Ishikawa (cell line): ENCODE data around the gene MAP7D1.

Experiments
- RAD21 ChIP-seq: IDR thresholded peaks from 2 replicates; pipeline ENCODE4 v1.6.1; 2012; ENCODE audit warnings: low read depth
- TF ChIP-seq, protein P1 (sequence below): IDR thresholded peaks from 2 replicates; pipeline ENCODE4 v1.6.1; 2012; ENCODE audit warnings: low read depth, mild to moderate bottlenecking

DNA sequence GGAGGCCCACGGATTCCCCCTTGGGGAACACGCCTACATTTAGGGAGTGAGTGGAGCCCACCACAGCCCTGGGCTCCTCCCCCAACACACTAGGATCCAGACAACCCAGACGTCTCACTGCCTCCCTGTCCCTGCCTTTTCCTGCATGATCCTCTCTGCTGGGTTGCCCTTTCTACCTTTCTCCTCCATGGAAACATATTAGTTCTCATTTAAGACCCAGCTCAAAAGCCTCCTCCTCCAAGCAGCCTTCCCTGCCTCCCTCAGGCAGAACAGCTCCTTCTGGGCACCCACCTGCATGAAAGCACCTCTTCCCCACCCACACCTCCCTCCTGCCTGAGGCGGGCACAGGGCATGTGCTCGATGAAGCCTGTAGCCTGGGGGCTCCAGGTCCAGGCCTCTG, 41.6 kb upstream of the MAP7D1 start:
- no peak for TF ChIP-seq RAD21
- TF ChIP-seq, protein P1, sequence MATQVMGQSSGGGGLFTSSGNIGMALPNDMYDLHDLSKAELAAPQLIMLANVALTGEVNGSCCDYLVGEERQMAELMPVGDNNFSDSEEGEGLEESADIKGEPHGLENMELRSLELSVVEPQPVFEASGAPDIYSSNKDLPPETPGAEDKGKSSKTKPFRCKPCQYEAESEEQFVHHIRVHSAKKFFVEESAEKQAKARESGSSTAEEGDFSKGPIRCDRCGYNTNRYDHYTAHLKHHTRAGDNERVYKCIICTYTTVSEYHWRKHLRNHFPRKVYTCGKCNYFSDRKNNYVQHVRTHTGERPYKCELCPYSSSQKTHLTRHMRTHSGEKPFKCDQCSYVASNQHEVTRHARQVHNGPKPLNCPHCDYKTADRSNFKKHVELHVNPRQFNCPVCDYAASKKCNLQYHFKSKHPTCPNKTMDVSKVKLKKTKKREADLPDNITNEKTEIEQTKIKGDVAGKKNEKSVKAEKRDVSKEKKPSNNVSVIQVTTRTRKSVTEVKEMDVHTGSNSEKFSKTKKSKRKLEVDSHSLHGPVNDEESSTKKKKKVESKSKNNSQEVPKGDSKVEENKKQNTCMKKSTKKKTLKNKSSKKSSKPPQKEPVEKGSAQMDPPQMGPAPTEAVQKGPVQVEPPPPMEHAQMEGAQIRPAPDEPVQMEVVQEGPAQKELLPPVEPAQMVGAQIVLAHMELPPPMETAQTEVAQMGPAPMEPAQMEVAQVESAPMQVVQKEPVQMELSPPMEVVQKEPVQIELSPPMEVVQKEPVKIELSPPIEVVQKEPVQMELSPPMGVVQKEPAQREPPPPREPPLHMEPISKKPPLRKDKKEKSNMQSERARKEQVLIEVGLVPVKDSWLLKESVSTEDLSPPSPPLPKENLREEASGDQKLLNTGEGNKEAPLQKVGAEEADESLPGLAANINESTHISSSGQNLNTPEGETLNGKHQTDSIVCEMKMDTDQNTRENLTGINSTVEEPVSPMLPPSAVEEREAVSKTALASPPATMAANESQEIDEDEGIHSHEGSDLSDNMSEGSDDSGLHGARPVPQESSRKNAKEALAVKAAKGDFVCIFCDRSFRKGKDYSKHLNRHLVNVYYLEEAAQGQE, result no peak
